ENCODE measurements around the gene CYB5R4.

DNA sequence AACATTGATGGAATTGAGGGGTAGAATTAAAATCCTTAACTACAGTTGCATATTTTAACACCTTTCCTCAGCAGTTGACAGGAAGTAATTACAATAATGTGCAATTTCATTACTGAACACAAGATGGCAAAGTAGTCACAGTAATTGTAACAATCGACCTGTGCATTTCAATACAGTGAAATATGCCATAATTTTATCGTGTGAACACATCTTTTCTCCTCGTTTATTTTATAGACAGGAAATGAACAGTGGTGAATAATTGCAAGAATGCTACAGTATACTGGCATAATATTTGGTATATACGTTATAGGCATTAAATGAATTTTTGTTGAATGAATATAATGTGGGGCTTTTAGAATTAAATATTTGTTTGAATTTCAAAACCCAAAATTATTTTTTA, 25.0 kb downstream of the CYB5R4 start:
- TF ChIP-seq, protein P1, sequence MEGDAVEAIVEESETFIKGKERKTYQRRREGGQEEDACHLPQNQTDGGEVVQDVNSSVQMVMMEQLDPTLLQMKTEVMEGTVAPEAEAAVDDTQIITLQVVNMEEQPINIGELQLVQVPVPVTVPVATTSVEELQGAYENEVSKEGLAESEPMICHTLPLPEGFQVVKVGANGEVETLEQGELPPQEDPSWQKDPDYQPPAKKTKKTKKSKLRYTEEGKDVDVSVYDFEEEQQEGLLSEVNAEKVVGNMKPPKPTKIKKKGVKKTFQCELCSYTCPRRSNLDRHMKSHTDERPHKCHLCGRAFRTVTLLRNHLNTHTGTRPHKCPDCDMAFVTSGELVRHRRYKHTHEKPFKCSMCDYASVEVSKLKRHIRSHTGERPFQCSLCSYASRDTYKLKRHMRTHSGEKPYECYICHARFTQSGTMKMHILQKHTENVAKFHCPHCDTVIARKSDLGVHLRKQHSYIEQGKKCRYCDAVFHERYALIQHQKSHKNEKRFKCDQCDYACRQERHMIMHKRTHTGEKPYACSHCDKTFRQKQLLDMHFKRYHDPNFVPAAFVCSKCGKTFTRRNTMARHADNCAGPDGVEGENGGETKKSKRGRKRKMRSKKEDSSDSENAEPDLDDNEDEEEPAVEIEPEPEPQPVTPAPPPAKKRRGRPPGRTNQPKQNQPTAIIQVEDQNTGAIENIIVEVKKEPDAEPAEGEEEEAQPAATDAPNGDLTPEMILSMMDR (conservative IDR thresholded peaks at IDR 0.05 in 1 of 2, IDR thresholded peaks at IDR 0.05 in 1 of 2; ENCODE audit: extremely low read depth in 1 of 2, insufficient read depth in 1 of 2, low read depth in 1 of 2, low read length in 2 of 2): peak; percentile 66
- TF ChIP-seq EZH2 (IDR thresholded peaks at IDR 0.05; ENCODE audit: borderline replicate concordance, low read length): no peak
